ENCODE measurements around the gene NCR3LG1.

Gene NCR3LG1

DNA sequence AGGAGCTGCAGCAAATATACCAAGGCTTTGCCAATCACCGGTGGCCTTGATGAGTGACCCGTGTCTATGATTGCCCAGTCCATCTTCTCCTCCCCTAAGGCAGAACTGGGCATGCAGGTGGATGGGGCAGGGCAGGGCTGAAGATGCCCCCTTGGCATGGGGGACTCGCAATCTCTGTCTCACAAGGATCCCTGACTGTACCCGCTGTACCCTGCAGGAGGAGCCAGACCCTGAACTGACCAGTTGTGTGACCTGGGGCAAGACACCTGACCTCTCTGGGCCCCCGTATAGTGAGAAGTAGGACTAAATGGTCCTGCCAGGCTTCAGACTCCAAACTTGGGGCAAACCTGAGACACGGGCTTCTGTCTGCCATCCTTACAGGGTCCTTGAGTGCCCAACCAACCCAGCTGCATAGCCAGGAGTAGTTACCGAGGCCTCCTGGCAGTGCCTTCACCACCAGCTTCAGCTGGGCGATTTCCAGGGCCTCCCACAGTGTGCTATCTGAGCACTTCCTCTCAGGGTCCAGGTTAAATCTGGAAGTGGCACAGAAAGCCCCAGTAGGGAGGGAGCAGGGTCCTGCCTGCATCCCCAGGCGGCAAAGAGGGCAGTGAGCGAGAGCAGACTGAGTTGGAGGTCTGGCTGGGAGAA is 43.3 kb downstream of the NCR3LG1 start:
- H3K27me3 ChIP-seq (ENCODE audit: insufficient read depth, poor library complexity, severe bottlenecking) = peaks cover 5% of the 10 kb centered on the region
- H3K27ac ChIP-seq (replicated peaks) = no peak overlapping the region
- no peak overlapping the region for H3K4me3 ChIP-seq (replicated peaks; ENCODE audit: insufficient read depth, low read length)
- no peak for DNase-seq (ENCODE audit: low read depth in 1 of 2, low spot score in 1 of 2)
- TF ChIP-seq SPI1 (IDR thresholded peaks at IDR 0.05; ENCODE audit: borderline replicate concordance, low read depth) (no peak), GABPA (IDR thresholded peaks at IDR 0.05; ENCODE audit: low read depth) (no peak), POLR2AphosphoS5 (IDR thresholded peaks at IDR 0.05; ENCODE audit: low read depth) (no peak)
- TF ChIP-seq, protein P1, sequence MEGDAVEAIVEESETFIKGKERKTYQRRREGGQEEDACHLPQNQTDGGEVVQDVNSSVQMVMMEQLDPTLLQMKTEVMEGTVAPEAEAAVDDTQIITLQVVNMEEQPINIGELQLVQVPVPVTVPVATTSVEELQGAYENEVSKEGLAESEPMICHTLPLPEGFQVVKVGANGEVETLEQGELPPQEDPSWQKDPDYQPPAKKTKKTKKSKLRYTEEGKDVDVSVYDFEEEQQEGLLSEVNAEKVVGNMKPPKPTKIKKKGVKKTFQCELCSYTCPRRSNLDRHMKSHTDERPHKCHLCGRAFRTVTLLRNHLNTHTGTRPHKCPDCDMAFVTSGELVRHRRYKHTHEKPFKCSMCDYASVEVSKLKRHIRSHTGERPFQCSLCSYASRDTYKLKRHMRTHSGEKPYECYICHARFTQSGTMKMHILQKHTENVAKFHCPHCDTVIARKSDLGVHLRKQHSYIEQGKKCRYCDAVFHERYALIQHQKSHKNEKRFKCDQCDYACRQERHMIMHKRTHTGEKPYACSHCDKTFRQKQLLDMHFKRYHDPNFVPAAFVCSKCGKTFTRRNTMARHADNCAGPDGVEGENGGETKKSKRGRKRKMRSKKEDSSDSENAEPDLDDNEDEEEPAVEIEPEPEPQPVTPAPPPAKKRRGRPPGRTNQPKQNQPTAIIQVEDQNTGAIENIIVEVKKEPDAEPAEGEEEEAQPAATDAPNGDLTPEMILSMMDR (IDR thresholded peaks at IDR 0.05; ENCODE audit: insufficient read depth, low read length) = no peak
- TF ChIP-seq, protein P2, sequence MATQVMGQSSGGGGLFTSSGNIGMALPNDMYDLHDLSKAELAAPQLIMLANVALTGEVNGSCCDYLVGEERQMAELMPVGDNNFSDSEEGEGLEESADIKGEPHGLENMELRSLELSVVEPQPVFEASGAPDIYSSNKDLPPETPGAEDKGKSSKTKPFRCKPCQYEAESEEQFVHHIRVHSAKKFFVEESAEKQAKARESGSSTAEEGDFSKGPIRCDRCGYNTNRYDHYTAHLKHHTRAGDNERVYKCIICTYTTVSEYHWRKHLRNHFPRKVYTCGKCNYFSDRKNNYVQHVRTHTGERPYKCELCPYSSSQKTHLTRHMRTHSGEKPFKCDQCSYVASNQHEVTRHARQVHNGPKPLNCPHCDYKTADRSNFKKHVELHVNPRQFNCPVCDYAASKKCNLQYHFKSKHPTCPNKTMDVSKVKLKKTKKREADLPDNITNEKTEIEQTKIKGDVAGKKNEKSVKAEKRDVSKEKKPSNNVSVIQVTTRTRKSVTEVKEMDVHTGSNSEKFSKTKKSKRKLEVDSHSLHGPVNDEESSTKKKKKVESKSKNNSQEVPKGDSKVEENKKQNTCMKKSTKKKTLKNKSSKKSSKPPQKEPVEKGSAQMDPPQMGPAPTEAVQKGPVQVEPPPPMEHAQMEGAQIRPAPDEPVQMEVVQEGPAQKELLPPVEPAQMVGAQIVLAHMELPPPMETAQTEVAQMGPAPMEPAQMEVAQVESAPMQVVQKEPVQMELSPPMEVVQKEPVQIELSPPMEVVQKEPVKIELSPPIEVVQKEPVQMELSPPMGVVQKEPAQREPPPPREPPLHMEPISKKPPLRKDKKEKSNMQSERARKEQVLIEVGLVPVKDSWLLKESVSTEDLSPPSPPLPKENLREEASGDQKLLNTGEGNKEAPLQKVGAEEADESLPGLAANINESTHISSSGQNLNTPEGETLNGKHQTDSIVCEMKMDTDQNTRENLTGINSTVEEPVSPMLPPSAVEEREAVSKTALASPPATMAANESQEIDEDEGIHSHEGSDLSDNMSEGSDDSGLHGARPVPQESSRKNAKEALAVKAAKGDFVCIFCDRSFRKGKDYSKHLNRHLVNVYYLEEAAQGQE (IDR thresholded peaks at IDR 0.05; ENCODE audit: insufficient replicate concordance, low read depth) = no peak

DNA sequence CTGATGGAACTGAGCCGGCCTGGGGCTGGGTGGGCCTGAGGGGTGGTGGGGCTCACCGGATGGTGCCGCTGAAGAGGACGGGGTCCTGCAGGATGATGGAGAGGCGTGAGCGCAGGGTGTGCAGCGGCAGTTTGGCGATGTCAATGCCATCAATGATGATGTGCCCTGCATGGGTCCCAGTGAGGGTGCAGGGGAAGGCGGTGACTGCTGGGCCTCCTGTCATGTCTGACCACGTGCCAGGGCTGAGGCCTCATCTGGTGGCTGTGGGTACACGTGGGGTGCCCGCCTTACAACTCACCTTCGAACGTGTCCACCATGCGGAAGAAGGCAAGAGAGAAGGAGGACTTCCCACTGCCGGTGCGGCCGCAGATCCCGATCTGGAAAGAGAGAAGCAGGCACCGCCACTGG is 44.0 kb downstream of the NCR3LG1 start:
- TF ChIP-seq, protein P1 (IDR thresholded peaks at IDR 0.05; ENCODE audit: insufficient read depth, low read length) = no peak
- TF ChIP-seq SPI1 (IDR thresholded peaks at IDR 0.05; ENCODE audit: borderline replicate concordance, low read depth) (no peak), POLR2AphosphoS5 (IDR thresholded peaks at IDR 0.05; ENCODE audit: low read depth) (no peak), GABPA (IDR thresholded peaks at IDR 0.05; ENCODE audit: low read depth) (no peak)
- TF ChIP-seq, protein P2 (IDR thresholded peaks at IDR 0.05; ENCODE audit: insufficient replicate concordance, low read depth) = no peak
- no peak for DNase-seq (ENCODE audit: low read depth in 1 of 2, low spot score in 1 of 2)
- Histone ChIP-seq H3K4me3 (replicated peaks; ENCODE audit: insufficient read depth, low read length) (no peak overlapping the region), H3K27me3 (ENCODE audit: insufficient read depth, poor library complexity, severe bottlenecking) (peaks cover 5% of the 10 kb centered on the region), H3K27ac (replicated peaks) (no peak overlapping the region)

DNA sequence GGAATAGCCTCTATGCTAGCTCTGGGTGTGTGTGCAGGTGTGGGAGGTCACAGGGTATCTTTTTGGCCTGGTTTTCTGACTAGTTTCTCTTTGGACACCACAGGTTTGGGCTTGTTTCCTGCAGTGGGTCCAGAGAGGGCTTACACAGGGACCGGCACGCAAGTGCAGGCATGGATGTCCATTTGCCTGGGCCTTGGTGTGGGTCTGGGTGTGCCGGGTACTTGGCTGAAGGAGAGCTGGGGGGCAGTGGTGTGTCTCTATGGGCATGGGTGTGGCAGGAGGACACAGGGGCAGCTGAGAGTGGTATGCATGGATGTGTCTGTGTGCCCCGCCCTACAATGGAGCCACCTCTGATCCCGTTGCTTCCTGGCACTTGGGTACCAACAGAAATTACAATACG is 44.4 kb downstream of the NCR3LG1 start:
- no peak overlapping the region for H3K27ac ChIP-seq (replicated peaks)
- DNase-seq (ENCODE audit: low read depth in 1 of 2, low spot score in 1 of 2) = no peak
- TF ChIP-seq, protein P1 (IDR thresholded peaks at IDR 0.05; ENCODE audit: insufficient read depth, low read length) = no peak
- TF ChIP-seq SPI1 (IDR thresholded peaks at IDR 0.05; ENCODE audit: borderline replicate concordance, low read depth) = no peak
- no peak for TF ChIP-seq POLR2AphosphoS5 (IDR thresholded peaks at IDR 0.05; ENCODE audit: low read depth)
- TF ChIP-seq, protein P2 (IDR thresholded peaks at IDR 0.05; ENCODE audit: insufficient replicate concordance, low read depth) = no peak
- no peak overlapping the region for H3K4me3 ChIP-seq (replicated peaks; ENCODE audit: insufficient read depth, low read length)
- H3K27me3 ChIP-seq (ENCODE audit: insufficient read depth, poor library complexity, severe bottlenecking) = peaks cover 5% of the 10 kb centered on the region
